ENCODE measurements around the gene ATAD1. TPM values are rescaled to one million over a fixed set of nuclear protein-coding genes. Genes with fewer than 3 reads are reported as not detected.
A peak's percentile ranks its signal among the peaks of the same experiment; 100 is the strongest.
"Not testable (repeated sequence)": the region's sequence is repeated elsewhere in the genome, so short reads cannot be mapped to it uniquely, and the experiment has no call there.

Gene ATAD1
- total and polyA plus RNA-seq, 8 donors = 47.6 to 65.0 (median 50.4) TPM

- Histone ChIP-seq H3K4me1 (peaks cover 0 to 4% of the 10 kb centered on the region in 2 donors), H3K4me3 (no peak overlapping the region), H3K9me3 (no peaks in the 10 kb centered on the region), H3K27ac (no peak overlapping the region), H3K36me3 (peaks cover 0 to 60% of the 10 kb centered on the region in 2 donors), H3K27me3 (no peaks in the 10 kb centered on the region)
- TF ChIP-seq CTCF (IDR thresholded peaks at IDR 0.05) = no peak
- intact Hi-C loops (cut with DNase I) = no loop called here
- DNase-seq = no peak
- no peak for ATAC-seq
These were observed 71.1 kb downstream of the ATAD1 start for GRCh38 chr10:87746911-87747310.

- ATAC-seq = no peak
- TF ChIP-seq CTCF (IDR thresholded peaks at IDR 0.05) = no peak
- peaks cover 0 to 18% of the 10 kb centered on the region in 2 donors for H3K4me1 ChIP-seq
- intact Hi-C loops (cut with DNase I) = no loop called here
- H3K4me3 ChIP-seq = no peak overlapping the region
- no peaks in the 10 kb centered on the region for H3K27me3 ChIP-seq
- no peaks in the 10 kb centered on the region for H3K9me3 ChIP-seq
- peaks cover 0 to 63% of the 10 kb centered on the region in 2 donors for H3K36me3 ChIP-seq
- DNase-seq = no peak
- no peak overlapping the region for H3K27ac ChIP-seq
These were observed 73.4 kb downstream of the ATAD1 start for GRCh38 chr10:87744606-87745005.

GRCh38 chr10:87742992-87743610, 74.9 kb downstream of the ATAD1 start:
- H3K9me3 ChIP-seq; intact Hi-C loops (cut with DNase I); H3K27me3 ChIP-seq; H3K4me3 ChIP-seq: not testable (repeated sequence)
- H3K4me1 ChIP-seq = peaks cover 0 to 20% of the 10 kb centered on the region in 2 donors
- ATAC-seq (peak; percentile 48), DNase-seq (peak in 2 of 4 donors; percentile 72 to 78)
- H3K36me3 ChIP-seq = peaks cover 0 to 51% of the 10 kb centered on the region in 2 donors
- H3K27ac ChIP-seq = peak overlapping the region in 1 of 2 donors; percentile 24

- H3K27me3 ChIP-seq = no peaks in the 10 kb centered on the region
- H3K4me1 ChIP-seq = peaks cover 0 to 22% of the 10 kb centered on the region in 2 donors
- ATAC-seq (peak; percentile 58), DNase-seq (no peak)
- intact Hi-C loops (cut with DNase I) = no loop called here
- peaks cover 0 to 28% of the 10 kb centered on the region in 2 donors for H3K36me3 ChIP-seq
- no peak for TF ChIP-seq CTCF (IDR thresholded peaks at IDR 0.05)
- H3K9me3 ChIP-seq = no peaks in the 10 kb centered on the region
- H3K4me3 ChIP-seq = no peak overlapping the region
- H3K27ac ChIP-seq = peak overlapping the region; percentile 16 to 69
These were observed 77.8 kb downstream of the ATAD1 start for GRCh38 chr10:87740254-87740655.

GRCh38 chr10:87739703-87740102, 78.3 kb downstream of the ATAD1 start:
- peaks cover 0 to 23% of the 10 kb centered on the region in 2 donors for H3K36me3 ChIP-seq
- intact Hi-C loops (cut with DNase I) = loop anchor here in 1 of 2 donors (5.0 to 10.0 kb wide), 2 partner anchors 82 to 205 kb away; partner anchors contain the start of gene PAPSS2
- peak overlapping the region; percentile 16 to 69 for H3K27ac ChIP-seq
- H3K9me3 ChIP-seq = no peaks in the 10 kb centered on the region
- peaks cover 0 to 28% of the 10 kb centered on the region in 2 donors for H3K4me1 ChIP-seq
- no peak for ATAC-seq
- no peak overlapping the region for H3K4me3 ChIP-seq
- TF ChIP-seq CTCF (IDR thresholded peaks at IDR 0.05) = no peak
- no peaks in the 10 kb centered on the region for H3K27me3 ChIP-seq
- no peak for DNase-seq

GRCh38 chr10:87738253-87738652, 79.8 kb downstream of the ATAD1 start:
- H3K27ac ChIP-seq, ATAC-seq, H3K27me3 ChIP-seq, DNase-seq, H3K9me3 ChIP-seq, H3K36me3 ChIP-seq, H3K4me3 ChIP-seq: not testable (repeated sequence)
- peaks cover 0 to 36% of the 10 kb centered on the region in 2 donors for H3K4me1 ChIP-seq
- intact Hi-C loops (cut with DNase I) = loop anchor here in 1 of 2 donors (5.0 to 10.0 kb wide), 2 partner anchors 81 to 203 kb away; partner anchors contain the start of gene PAPSS2

Data from left lung (tissue), 10 donors.